Liver (tissue), 9 donors: ENCODE results near the gene PAPOLB. TPM values are rescaled to one million over a fixed set of nuclear protein-coding genes. Genes with fewer than 3 reads are reported as not detected.

Experiments used
- DNase-seq: peaks from one replicate; pipeline ENCODE4 v3.0.0-alpha.2; 2017; ENCODE audit warnings: low spot score
- H3K27ac ChIP-seq, 2 donors: one replicate each; pipeline ENCODE4 v1.7.0; 2013; ENCODE audit warnings: inconsistent platforms in 2 of 2, low read length in 2 of 2, control low read depth in 1 of 2, low read depth in 1 of 2, mild to moderate bottlenecking in 1 of 2
- H3K27me3 ChIP-seq, 4 donors: one replicate each; pipeline versions ENCODE4 v1.6.1 to v1.7.0; 2013; ENCODE audit warnings: low read length in 3 of 4, inconsistent platforms in 1 of 4, mild to moderate bottlenecking in 1 of 4, moderate library complexity in 1 of 4; ENCODE audit not compliant: control insufficient read depth in 4 of 4, insufficient read depth in 4 of 4
- H3K36me3 ChIP-seq, 4 donors: one replicate each; pipeline versions ENCODE4 v1.6.1 to v1.7.0; 2013; ENCODE audit warnings: low read length in 3 of 4, mild to moderate bottlenecking in 3 of 4, low read depth in 1 of 4, moderate library complexity in 1 of 4; ENCODE audit not compliant: control insufficient read depth in 4 of 4, insufficient read depth in 3 of 4
- H3K4me1 ChIP-seq, 4 donors: one replicate each; pipeline versions ENCODE4 v1.6.1 to v1.7.0; 2013; ENCODE audit warnings: low read length in 3 of 4, mild to moderate bottlenecking in 3 of 4, moderate library complexity in 1 of 4; ENCODE audit not compliant: control insufficient read depth in 4 of 4, insufficient read depth in 4 of 4
- H3K4me3 ChIP-seq, 3 donors: one replicate each; pipeline versions ENCODE4 v1.6.1 to v1.7.0; 2013; ENCODE audit warnings: low read length in 3 of 3, control low read depth in 1 of 3, low read depth in 1 of 3, mild to moderate bottlenecking in 1 of 3
- H3K9ac ChIP-seq, 2 donors: one replicate each; pipeline ENCODE4 v1.7.0; 2013; ENCODE audit warnings: low read length in 2 of 2, mild to moderate bottlenecking in 2 of 2, moderate library complexity in 2 of 2, control low read depth in 1 of 2, low read depth in 1 of 2
- H3K9me3 ChIP-seq, 4 donors: one replicate each; pipeline versions ENCODE4 v1.6.1 to v1.7.0; 2013; ENCODE audit warnings: low read length in 3 of 4; ENCODE audit not compliant: control insufficient read depth in 4 of 4
- ATF3 ChIP-seq: IDR thresholded peaks from 2 replicates; pipeline ENCODE4 v1.6.1; 2016; ENCODE audit warnings: antibody characterized with exemption
- CTCF ChIP-seq: fragments of 150-350 bp; IDR thresholded peaks from 2 replicates; pipeline ENCODE4 v1.5.1; 2017; ENCODE audit warnings: improper control_type of control experiment, low read depth, low read length; ENCODE audit not compliant: missing input control
- EGR1 ChIP-seq, 2 donors: IDR thresholded peaks; 2 replicates each; pipeline ENCODE4 v1.6.1; 2016 to 2018; ENCODE audit warnings: antibody characterized with exemption in 2 of 2, low read depth in 2 of 2
- FOXA1 ChIP-seq: IDR thresholded peaks from 2 replicates; pipeline ENCODE4 v1.6.1; 2016; ENCODE audit warnings: antibody characterized with exemption
- FOXA2 ChIP-seq: IDR thresholded peaks from 2 replicates; pipeline ENCODE4 v1.6.1; 2016; ENCODE audit warnings: antibody characterized with exemption
- GABPA ChIP-seq, 2 donors: IDR thresholded peaks in 1 of 2; conservative IDR thresholded peaks in 1 of 2; 2 replicates each; pipeline ENCODE4 v1.6.1; 2016; ENCODE audit warnings: antibody characterized with exemption in 2 of 2, mild to moderate bottlenecking in 1 of 2, moderate library complexity in 1 of 2
- HNF4A ChIP-seq, 2 donors: conservative IDR thresholded peaks; 2 replicates each; pipeline ENCODE4 v1.6.1; 2016; ENCODE audit warnings: antibody characterized with exemption in 2 of 2, mild to moderate bottlenecking in 2 of 2
- HNF4G ChIP-seq: IDR thresholded peaks from 2 replicates; pipeline ENCODE4 v1.6.1; 2016; ENCODE audit warnings: antibody characterized with exemption
- JUND ChIP-seq, 2 donors: IDR thresholded peaks; 2 replicates each; pipeline ENCODE4 v1.6.1; 2016; ENCODE audit warnings: antibody characterized with exemption in 2 of 2
- MAX ChIP-seq: IDR thresholded peaks from 2 replicates; pipeline ENCODE4 v1.6.1; 2016; ENCODE audit warnings: antibody characterized with exemption
- NR2F2 ChIP-seq: IDR thresholded peaks from 2 replicates; pipeline ENCODE4 v1.6.1; 2016; ENCODE audit warnings: antibody characterized with exemption
- RAD21 ChIP-seq, 2 donors: IDR thresholded peaks; 2 replicates each; pipeline ENCODE4 v1.6.1; 2016; ENCODE audit warnings: antibody characterized with exemption in 2 of 2, mild to moderate bottlenecking in 2 of 2
- REST ChIP-seq: IDR thresholded peaks from 2 replicates; pipeline ENCODE4 v1.6.1; 2016; ENCODE audit warnings: antibody characterized with exemption, mild to moderate bottlenecking
- RXRA ChIP-seq, 2 donors: IDR thresholded peaks; 2 replicates each; pipeline ENCODE4 v1.6.1; 2017 to 2018; ENCODE audit warnings: antibody characterized with exemption in 2 of 2, mild to moderate bottlenecking in 1 of 2
- SP1 ChIP-seq: IDR thresholded peaks from 2 replicates; pipeline ENCODE4 v1.6.1; 2018; ENCODE audit warnings: antibody characterized with exemption, mild to moderate bottlenecking
- TAF1 ChIP-seq: conservative IDR thresholded peaks from 2 replicates; pipeline ENCODE4 v1.6.1; 2016; ENCODE audit warnings: antibody characterized with exemption, mild to moderate bottlenecking
- YY1 ChIP-seq: IDR thresholded peaks from 2 replicates; pipeline ENCODE4 v1.6.1; 2016; ENCODE audit warnings: antibody characterized with exemption, mild to moderate bottlenecking
- ZBTB33 ChIP-seq: IDR thresholded peaks from 2 replicates; pipeline ENCODE4 v1.6.1; 2016; ENCODE audit warnings: antibody characterized with exemption
- WGBS: extraction: QIAGEN DNeasy Blood & Tissue Kit; methylation state at CpG from one replicate; pipeline ENCODE4 v1.1.7; 2013; 5-methylcytosine and 5-hydroxymethylcytosine counted together
- polyA plus RNA-seq, 2 donors: library from polyadenylated mRNA; stranded (reverse) in 1 of 2; unstranded in 1 of 2; fragments of 200-250 nt in 1 of 2; fragments of >200 nt in 1 of 2; fragmentation: Nextera tagmentation in 1 of 2; extraction: Ambion mirVana in 1 of 2; gene quantifications; one replicate each; pipeline versions ENCODE4 v1.2.1 to v1.2.3, GENCODE V29; 2013 to 2015
- total RNA-seq, 2 donors: library from RNA; depleted of rRNA; stranded (reverse); fragments of >200 nt; gene quantifications; one replicate each; pipeline ENCODE4 v1.2.3, GENCODE V29; 2014
- donor health status: healthy.
- donor health status: healthy.
- donor health status: healthy.
- donor health status: healthy.
- donor health status: healthy.

The PAPOLB gene
- total and polyA plus RNA-seq, 4 donors = 0.05 to 0.08 TPM; not detected in 2

GRCh38 chr7:4808565-4808964 is 53.3 kb downstream of the PAPOLB start:
- Histone ChIP-seq H3K9ac (no peak overlapping the region), H3K36me3 (no peaks in the 10 kb centered on the region), H3K4me3 (no peak overlapping the region), H3K27me3 (no peaks in the 10 kb centered on the region), H3K27ac (no peak overlapping the region), H3K9me3 (no peaks in the 10 kb centered on the region), H3K4me1 (no peaks in the 10 kb centered on the region)
- DNase-seq = no peak
- 83% methylated on average over 37 of the region's 37 CpGs for WGBS
- TF ChIP-seq MAX = no peak

- Histone ChIP-seq H3K9ac (no peak overlapping the region), H3K27me3 (no peaks in the 10 kb centered on the region), H3K4me1 (no peaks in the 10 kb centered on the region), H3K4me3 (no peak overlapping the region), H3K27ac (no peak overlapping the region), H3K9me3 (no peaks in the 10 kb centered on the region), H3K36me3 (no peaks in the 10 kb centered on the region)
- 59% methylated on average over 5 of the region's 5 CpGs for WGBS
- TF ChIP-seq MAX (no peak), SP1 (no peak), FOXA1 (no peak), EGR1 (IDR thresholded peaks at IDR 0.05; ENCODE audit: low read depth in 2 of 2) (no peak), JUND (IDR thresholded peaks at IDR 0.05) (no peak), RAD21 (IDR thresholded peaks at IDR 0.05) (no peak), HNF4A (conservative IDR thresholded peaks at IDR 0.05) (no peak), GABPA (IDR thresholded peaks at IDR 0.05 in 1 of 2, conservative IDR thresholded peaks at IDR 0.05 in 1 of 2) (no peak), FOXA2 (no peak), YY1 (no peak), CTCF (no peak), TAF1 (no peak), ZBTB33 (no peak), NR2F2 (no peak), REST (no peak), HNF4G (no peak), ATF3 (no peak), RXRA (IDR thresholded peaks at IDR 0.05) (no peak)
- DNase-seq = no peak
Measured at GRCh38 chr7:4808026-4808425, 53.8 kb downstream of the PAPOLB start.
